HepG2 (cell line): Measurements from ENCODE around the gene C12orf60. TPM values are rescaled to one million over a fixed set of nuclear protein-coding genes. Genes with fewer than 3 reads are reported as not detected.

Source experiments
- ATM ChIP-seq: fragments of 450-650 bp; IDR thresholded peaks from 2 replicates; pipeline ENCODE4 v1.7.1; 2017; ENCODE audit warnings: mild to moderate bottlenecking, borderline replicate concordance
- CENPT ChIP-seq: sonication (generic); formaldehyde crosslinking; IDR thresholded peaks from 2 replicates; pipeline ENCODE4 v1.8.0; 2022; ENCODE audit warnings: low read depth, mild to moderate bottlenecking, moderate library complexity, missing genetic modification reagents
- CREB1 ChIP-seq, 2 experiments: fragments of 450-650 bp in 1 of 2; IDR thresholded peaks; 2 replicates each; pipeline ENCODE4 v1.6.1; 2016 to 2017; ENCODE audit warnings: control low read depth in 1 of 2, mild to moderate bottlenecking in 1 of 2, missing compliant biosample characterization in 1 of 2, missing genetic modification characterization in 1 of 2
- FLYWCH1 ChIP-seq: sonication (generic); formaldehyde crosslinking; IDR thresholded peaks from 2 replicates; pipeline ENCODE4 v1.8.1; 2023; ENCODE audit warnings: mild to moderate bottlenecking, missing genetic modification reagents
- GLI4 ChIP-seq: sonication (generic); formaldehyde crosslinking; IDR thresholded peaks from 2 replicates; pipeline ENCODE4 v1.5.1; 2020; ENCODE audit warnings: missing genetic modification reagents, mild to moderate bottlenecking, moderate library complexity, borderline replicate concordance
- HNRNPH1 ChIP-seq: fragments of 200-400 bp; formaldehyde crosslinking; optimal IDR thresholded peaks from 2 replicates; pipeline ENCODE3; 2017; ENCODE audit warnings: mild to moderate bottlenecking, low read depth, low read length
- NBN ChIP-seq: fragments of 450-650 bp; conservative IDR thresholded peaks from 2 replicates; pipeline ENCODE4 v1.6.1; 2017
- NPAS2 ChIP-seq: sonication (generic); formaldehyde crosslinking; IDR thresholded peaks from 2 replicates; pipeline ENCODE4 v1.8.0; 2022; ENCODE audit warnings: mild to moderate bottlenecking, missing genetic modification reagents, borderline replicate concordance
- PAWR ChIP-seq: sonication (generic); formaldehyde crosslinking; IDR thresholded peaks from 2 replicates; pipeline ENCODE4 v1.4.0; 2020; ENCODE audit warnings: missing genetic modification reagents, mild to moderate bottlenecking, borderline replicate concordance
- ZNF432 ChIP-seq: sonication (generic); formaldehyde crosslinking; IDR thresholded peaks from 2 replicates; pipeline ENCODE4 v1.5.0; 2020; ENCODE audit warnings: missing genetic modification reagents, mild to moderate bottlenecking, borderline replicate concordance
- ZNF670 ChIP-seq: sonication (generic); formaldehyde crosslinking; IDR thresholded peaks from 2 replicates; pipeline ENCODE4 v1.8.0; 2022; ENCODE audit warnings: mild to moderate bottlenecking, missing genetic modification reagents, borderline replicate concordance
- ZNF7 ChIP-seq: IDR thresholded peaks from 2 replicates; pipeline ENCODE4 v1.6.1; 2016; ENCODE audit warnings: missing biosample characterization, missing genetic modification reagents
- polyA plus RNA-seq, 8 experiments: library from polyadenylated mRNA; depleted of rRNA in 3 of 8; stranded (reverse) in 7 of 8; unstranded in 1 of 8; fragments of >200 nt; fragmentation: Illumina TruSeq in 4 of 8; extraction: Trizol in 4 of 8; gene quantifications; 2 replicates each; pipeline versions ENCODE4 v1.2.1 to v1.2.3, GENCODE V29; 2011 to 2016; ENCODE audit warnings: low read depth in 4 of 8, missing spikeins in 1 of 8, mixed read lengths in 1 of 8; ENCODE audit not compliant: insufficient read depth in 1 of 8
- total RNA-seq, 5 experiments: library from RNA; depleted of rRNA; stranded (reverse); fragments of >200 nt; fragmentation: Illumina TruSeq; extraction: Trizol; gene quantifications; 2 replicates each; pipeline ENCODE4 v1.2.3, GENCODE V29; 2016; ENCODE audit warnings: low read depth in 1 of 5
- TF ChIP-seq, protein P1 (sequence below): sonication (generic); formaldehyde crosslinking; conservative IDR thresholded peaks from 2 replicates; pipeline ENCODE4 v1.4.0; 2020; ENCODE audit warnings: mild to moderate bottlenecking, missing genetic modification reagents, moderate library complexity
- TF ChIP-seq, protein P2 (sequence below): IDR thresholded peaks from 2 replicates; pipeline ENCODE4 v1.6.1; 2016; ENCODE audit warnings: missing compliant biosample characterization, missing genetic modification reagents, borderline replicate concordance
- TF ChIP-seq, protein P3 (sequence below): sonication (generic); formaldehyde crosslinking; IDR thresholded peaks from 2 replicates; pipeline ENCODE4 v1.5.1; 2020; ENCODE audit warnings: mild to moderate bottlenecking, missing genetic modification reagents, moderate library complexity
- TF ChIP-seq, protein P4 (sequence below): sonication (generic); formaldehyde crosslinking; IDR thresholded peaks from 2 replicates; pipeline ENCODE4 v1.8.1; 2023; ENCODE audit warnings: mild to moderate bottlenecking, missing genetic modification reagents
- TF ChIP-seq, protein P5 (sequence below): IDR thresholded peaks from 2 replicates; pipeline ENCODE4 v1.6.1; 2012; ENCODE audit warnings: low read depth, low read length, improper control_type of control experiment

C12orf60 gene
- total and polyA plus RNA-seq, 2 of the 13 experiments (the other 11 are each of a cell fraction or from before 2014, with no cell fraction given) = 0.55 to 1.4 TPM

DNA sequence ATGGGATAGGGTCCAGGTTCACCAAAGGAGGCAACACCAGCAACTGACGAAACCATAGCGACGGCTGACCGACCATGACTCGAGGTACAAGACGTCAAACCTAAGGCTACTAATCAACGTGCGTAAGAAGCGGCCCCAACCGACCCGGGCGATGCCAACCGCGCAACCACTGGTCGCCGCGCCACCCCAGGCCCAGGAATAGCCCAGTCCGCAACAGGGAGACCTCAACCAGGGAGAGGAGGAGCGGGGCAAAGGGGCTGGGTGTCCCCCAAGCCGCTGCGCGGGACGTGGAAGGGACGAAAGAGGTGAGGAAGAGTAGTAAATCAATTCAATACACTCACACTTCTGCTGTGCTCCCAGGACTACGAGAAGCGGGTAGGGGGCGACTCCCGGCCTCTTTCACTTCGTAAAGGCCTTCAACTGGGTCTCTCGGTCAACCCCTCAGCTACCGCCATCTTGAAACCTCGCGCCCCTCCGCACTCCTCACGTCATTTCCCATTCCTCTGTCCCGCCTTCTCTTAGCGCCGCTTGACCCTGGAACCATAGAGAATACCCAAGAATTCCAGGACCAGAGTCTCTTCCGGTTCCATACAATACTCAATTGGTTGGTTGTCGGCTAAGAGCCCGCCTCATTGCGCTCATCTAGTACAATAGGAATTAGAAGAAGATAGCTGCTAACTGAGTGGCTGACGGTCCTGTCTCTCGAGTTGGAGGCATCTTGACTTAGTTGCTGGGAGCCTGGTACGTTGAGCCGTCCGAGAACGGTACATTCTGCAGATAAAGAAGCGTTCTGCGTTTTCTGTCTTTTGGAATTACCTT lies at the start of gene C12orf60, which contains the start of gene WBP11 (continued):
- TF ChIP-seq, protein P1, sequence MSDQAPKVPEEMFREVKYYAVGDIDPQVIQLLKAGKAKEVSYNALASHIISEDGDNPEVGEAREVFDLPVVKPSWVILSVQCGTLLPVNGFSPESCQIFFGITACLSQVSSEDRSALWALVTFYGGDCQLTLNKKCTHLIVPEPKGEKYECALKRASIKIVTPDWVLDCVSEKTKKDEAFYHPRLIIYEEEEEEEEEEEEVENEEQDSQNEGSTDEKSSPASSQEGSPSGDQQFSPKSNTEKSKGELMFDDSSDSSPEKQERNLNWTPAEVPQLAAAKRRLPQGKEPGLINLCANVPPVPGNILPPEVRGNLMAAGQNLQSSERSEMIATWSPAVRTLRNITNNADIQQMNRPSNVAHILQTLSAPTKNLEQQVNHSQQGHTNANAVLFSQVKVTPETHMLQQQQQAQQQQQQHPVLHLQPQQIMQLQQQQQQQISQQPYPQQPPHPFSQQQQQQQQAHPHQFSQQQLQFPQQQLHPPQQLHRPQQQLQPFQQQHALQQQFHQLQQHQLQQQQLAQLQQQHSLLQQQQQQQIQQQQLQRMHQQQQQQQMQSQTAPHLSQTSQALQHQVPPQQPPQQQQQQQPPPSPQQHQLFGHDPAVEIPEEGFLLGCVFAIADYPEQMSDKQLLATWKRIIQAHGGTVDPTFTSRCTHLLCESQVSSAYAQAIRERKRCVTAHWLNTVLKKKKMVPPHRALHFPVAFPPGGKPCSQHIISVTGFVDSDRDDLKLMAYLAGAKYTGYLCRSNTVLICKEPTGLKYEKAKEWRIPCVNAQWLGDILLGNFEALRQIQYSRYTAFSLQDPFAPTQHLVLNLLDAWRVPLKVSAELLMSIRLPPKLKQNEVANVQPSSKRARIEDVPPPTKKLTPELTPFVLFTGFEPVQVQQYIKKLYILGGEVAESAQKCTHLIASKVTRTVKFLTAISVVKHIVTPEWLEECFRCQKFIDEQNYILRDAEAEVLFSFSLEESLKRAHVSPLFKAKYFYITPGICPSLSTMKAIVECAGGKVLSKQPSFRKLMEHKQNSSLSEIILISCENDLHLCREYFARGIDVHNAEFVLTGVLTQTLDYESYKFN = no peak
- no peak for TF ChIP-seq PAWR (CRISPR knock-in tag)
- no peak for TF ChIP-seq ZNF432
- TF ChIP-seq NPAS2 (CRISPR knock-in tag) = no peak
- no peak; the same call in 1 of the 2 replicates for TF ChIP-seq ZNF670 (CRISPR knock-in tag)
- TF ChIP-seq GLI4 (CRISPR knock-in tag) = no peak
- TF ChIP-seq, protein P2, sequence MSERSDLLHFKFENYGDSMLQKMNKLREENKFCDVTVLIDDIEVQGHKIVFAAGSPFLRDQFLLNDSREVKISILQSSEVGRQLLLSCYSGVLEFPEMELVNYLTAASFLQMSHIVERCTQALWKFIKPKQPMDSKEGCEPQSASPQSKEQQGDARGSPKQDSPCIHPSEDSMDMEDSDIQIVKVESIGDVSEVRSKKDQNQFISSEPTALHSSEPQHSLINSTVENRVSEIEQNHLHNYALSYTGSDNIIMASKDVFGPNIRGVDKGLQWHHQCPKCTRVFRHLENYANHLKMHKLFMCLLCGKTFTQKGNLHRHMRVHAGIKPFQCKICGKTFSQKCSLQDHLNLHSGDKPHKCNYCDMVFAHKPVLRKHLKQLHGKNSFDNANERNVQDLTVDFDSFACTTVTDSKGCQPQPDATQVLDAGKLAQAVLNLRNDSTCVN (CRISPR knock-in tag) = no peak
- no peak for TF ChIP-seq ZNF7 (CRISPR knock-in tag)
- TF ChIP-seq CREB1 (IDR thresholded peaks at IDR 0.05) = peak; percentile 86
- peak; percentile 99 for TF ChIP-seq CREB1 (CRISPR knock-in tag; IDR thresholded peaks at IDR 0.05)
- TF ChIP-seq NBN = no peak
- no peak for TF ChIP-seq HNRNPH1
- TF ChIP-seq, protein P3, sequence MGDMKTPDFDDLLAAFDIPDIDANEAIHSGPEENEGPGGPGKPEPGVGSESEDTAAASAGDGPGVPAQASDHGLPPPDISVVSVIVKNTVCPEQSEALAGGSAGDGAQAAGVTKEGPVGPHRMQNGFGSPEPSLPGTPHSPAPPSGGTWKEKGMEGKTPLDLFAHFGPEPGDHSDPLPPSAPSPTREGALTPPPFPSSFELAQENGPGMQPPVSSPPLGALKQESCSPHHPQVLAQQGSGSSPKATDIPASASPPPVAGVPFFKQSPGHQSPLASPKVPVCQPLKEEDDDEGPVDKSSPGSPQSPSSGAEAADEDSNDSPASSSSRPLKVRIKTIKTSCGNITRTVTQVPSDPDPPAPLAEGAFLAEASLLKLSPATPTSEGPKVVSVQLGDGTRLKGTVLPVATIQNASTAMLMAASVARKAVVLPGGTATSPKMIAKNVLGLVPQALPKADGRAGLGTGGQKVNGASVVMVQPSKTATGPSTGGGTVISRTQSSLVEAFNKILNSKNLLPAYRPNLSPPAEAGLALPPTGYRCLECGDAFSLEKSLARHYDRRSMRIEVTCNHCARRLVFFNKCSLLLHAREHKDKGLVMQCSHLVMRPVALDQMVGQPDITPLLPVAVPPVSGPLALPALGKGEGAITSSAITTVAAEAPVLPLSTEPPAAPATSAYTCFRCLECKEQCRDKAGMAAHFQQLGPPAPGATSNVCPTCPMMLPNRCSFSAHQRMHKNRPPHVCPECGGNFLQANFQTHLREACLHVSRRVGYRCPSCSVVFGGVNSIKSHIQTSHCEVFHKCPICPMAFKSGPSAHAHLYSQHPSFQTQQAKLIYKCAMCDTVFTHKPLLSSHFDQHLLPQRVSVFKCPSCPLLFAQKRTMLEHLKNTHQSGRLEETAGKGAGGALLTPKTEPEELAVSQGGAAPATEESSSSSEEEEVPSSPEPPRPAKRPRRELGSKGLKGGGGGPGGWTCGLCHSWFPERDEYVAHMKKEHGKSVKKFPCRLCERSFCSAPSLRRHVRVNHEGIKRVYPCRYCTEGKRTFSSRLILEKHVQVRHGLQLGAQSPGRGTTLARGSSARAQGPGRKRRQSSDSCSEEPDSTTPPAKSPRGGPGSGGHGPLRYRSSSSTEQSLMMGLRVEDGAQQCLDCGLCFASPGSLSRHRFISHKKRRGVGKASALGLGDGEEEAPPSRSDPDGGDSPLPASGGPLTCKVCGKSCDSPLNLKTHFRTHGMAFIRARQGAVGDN (CRISPR knock-in tag) = peak; percentile 73
- no peak for TF ChIP-seq FLYWCH1
- no peak for TF ChIP-seq ATM
- TF ChIP-seq, protein P4, sequence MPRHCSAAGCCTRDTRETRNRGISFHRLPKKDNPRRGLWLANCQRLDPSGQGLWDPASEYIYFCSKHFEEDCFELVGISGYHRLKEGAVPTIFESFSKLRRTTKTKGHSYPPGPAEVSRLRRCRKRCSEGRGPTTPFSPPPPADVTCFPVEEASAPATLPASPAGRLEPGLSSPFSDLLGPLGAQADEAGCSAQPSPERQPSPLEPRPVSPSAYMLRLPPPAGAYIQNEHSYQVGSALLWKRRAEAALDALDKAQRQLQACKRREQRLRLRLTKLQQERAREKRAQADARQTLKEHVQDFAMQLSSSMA (CRISPR knock-in tag) = no peak
- TF ChIP-seq, protein P5, sequence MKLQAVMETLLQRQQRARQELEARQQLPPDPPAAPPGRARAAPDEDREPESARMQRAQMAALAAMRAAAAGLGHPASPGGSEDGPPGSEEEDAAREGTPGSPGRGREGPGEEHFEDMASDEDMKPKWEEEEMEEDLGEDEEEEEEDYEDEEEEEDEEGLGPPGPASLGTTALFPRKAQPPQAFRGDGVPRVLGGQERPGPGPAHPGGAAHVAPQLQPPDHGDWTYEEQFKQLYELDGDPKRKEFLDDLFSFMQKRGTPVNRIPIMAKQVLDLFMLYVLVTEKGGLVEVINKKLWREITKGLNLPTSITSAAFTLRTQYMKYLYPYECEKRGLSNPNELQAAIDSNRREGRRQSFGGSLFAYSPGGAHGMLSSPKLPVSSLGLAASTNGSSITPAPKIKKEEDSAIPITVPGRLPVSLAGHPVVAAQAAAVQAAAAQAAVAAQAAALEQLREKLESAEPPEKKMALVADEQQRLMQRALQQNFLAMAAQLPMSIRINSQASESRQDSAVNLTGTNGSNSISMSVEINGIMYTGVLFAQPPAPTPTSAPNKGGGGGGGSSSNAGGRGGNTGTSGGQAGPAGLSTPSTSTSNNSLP = no peak; the same call in 1 of the 2 replicates
- no peak for TF ChIP-seq CENPT
